Uterus (tissue), 2 donors: ENCODE data around the gene MARCHF11.

Experiments used
- POLR2A ChIP-seq, 2 donors: fragments of 450-650 bp; IDR thresholded peaks; one replicate each; pipeline ENCODE4 v1.6.1; 2016; ENCODE audit warnings: antibody characterized with exemption in 2 of 2, mild to moderate bottlenecking in 1 of 2, moderate library complexity in 1 of 2
- TF ChIP-seq, protein P1 (sequence below), 4 experiments: fragments of 200-600 bp in 2 of 4; fragments of 450-650 bp in 2 of 4; sonication (generic) in 2 of 4; IDR thresholded peaks; one replicate each; pipeline ENCODE4 v1.5.1; 2016 to 2019; ENCODE audit warnings: antibody characterized with exemption in 4 of 4, mild to moderate bottlenecking in 2 of 4, moderate library complexity in 1 of 4

- TF ChIP-seq, protein P1, sequence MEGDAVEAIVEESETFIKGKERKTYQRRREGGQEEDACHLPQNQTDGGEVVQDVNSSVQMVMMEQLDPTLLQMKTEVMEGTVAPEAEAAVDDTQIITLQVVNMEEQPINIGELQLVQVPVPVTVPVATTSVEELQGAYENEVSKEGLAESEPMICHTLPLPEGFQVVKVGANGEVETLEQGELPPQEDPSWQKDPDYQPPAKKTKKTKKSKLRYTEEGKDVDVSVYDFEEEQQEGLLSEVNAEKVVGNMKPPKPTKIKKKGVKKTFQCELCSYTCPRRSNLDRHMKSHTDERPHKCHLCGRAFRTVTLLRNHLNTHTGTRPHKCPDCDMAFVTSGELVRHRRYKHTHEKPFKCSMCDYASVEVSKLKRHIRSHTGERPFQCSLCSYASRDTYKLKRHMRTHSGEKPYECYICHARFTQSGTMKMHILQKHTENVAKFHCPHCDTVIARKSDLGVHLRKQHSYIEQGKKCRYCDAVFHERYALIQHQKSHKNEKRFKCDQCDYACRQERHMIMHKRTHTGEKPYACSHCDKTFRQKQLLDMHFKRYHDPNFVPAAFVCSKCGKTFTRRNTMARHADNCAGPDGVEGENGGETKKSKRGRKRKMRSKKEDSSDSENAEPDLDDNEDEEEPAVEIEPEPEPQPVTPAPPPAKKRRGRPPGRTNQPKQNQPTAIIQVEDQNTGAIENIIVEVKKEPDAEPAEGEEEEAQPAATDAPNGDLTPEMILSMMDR (IDR thresholded peaks at IDR 0.05), result no peak
- no peak for TF ChIP-seq POLR2A (IDR thresholded peaks at IDR 0.05)
Observed at GRCh38 chr5:16061163-16061562, 118.4 kb downstream of the MARCHF11 start.
